Upper lobe of left lung (tissue), 6 donors: Measurements from ENCODE around the gene ZBTB22. TPM values are rescaled to one million over a fixed set of nuclear protein-coding genes. Genes with fewer than 3 reads are reported as not detected.
"Not testable (repeated sequence)": the region's sequence is repeated elsewhere in the genome, so short reads cannot be mapped to it uniquely, and the experiment has no call there.

Experiments
- ATAC-seq, 2 donors: fragments of 200-7000 bp; cut with Tn5 transposase; one replicate each; pipeline ENCODE4 v1.9.1; 2022; ENCODE audit warnings: mild to moderate bottlenecking in 2 of 2, moderate library complexity in 2 of 2; ENCODE audit not compliant: low FRiP score in 2 of 2
- DNase-seq, 2 donors: peaks; one replicate each; pipeline ENCODE4 v3.0.0-alpha.2; 2019 to 2020
- H3K27ac ChIP-seq, 4 donors: fragments of 200-600 bp; sonication (generic); one replicate each; pipeline ENCODE4 v1.5.1; 2016 to 2019
- H3K27me3 ChIP-seq, 4 donors: fragments of 200-600 bp; sonication (generic); one replicate each; pipeline ENCODE4 v1.5.1; 2017 to 2019
- H3K36me3 ChIP-seq, 4 donors: fragments of 200-600 bp; sonication (generic); one replicate each; pipeline ENCODE4 v1.5.1; 2016 to 2019
- H3K4me1 ChIP-seq, 4 donors: fragments of 200-600 bp; sonication (generic); one replicate each; pipeline ENCODE4 v1.5.1; 2018 to 2019
- H3K4me3 ChIP-seq, 4 donors: fragments of 200-600 bp; sonication (generic); one replicate each; pipeline ENCODE4 v1.5.1; 2017 to 2019; ENCODE audit warnings: mild to moderate bottlenecking in 2 of 4, moderate library complexity in 1 of 4
- H3K9me3 ChIP-seq, 4 donors: fragments of 200-600 bp; sonication (generic); one replicate each; pipeline ENCODE4 v1.5.1; 2018 to 2019
- CTCF ChIP-seq, 6 experiments: fragments of 450-650 bp in 4 of 6; fragments of 200-600 bp in 2 of 6; sonication (generic) in 2 of 6; IDR thresholded peaks; one replicate each; pipeline ENCODE4 v1.5.1; 2016 to 2019; ENCODE audit warnings: antibody characterized with exemption in 6 of 6
- EP300 ChIP-seq, 4 donors: sonication (generic); formaldehyde crosslinking; IDR thresholded peaks; one replicate each; pipeline ENCODE4 v1.5.1; 2017; ENCODE audit warnings: antibody characterized with exemption in 4 of 4, control low read depth in 2 of 4
- POLR2A ChIP-seq, 4 donors: fragments of 450-650 bp; IDR thresholded peaks; one replicate each; pipeline ENCODE4 v1.5.1; 2016 to 2017; ENCODE audit warnings: antibody characterized with exemption in 4 of 4, mild to moderate bottlenecking in 2 of 4
- POLR2AphosphoS5 ChIP-seq, 2 donors: sonication (generic); formaldehyde crosslinking; IDR thresholded peaks; one replicate each; pipeline ENCODE4 v1.5.1; 2017; ENCODE audit warnings: antibody characterized with exemption in 2 of 2
- WGBS, 2 donors: methylation state at CpG; one replicate each; pipeline ENCODE4 v1.1.5; 2017 to 2018; 5-methylcytosine and 5-hydroxymethylcytosine counted together
- total RNA-seq, 6 donors: library from RNA; depleted of rRNA in 4 of 6; stranded (reverse); fragments of >200 nt in 4 of 6; gene quantifications; one replicate each; pipeline versions ENCODE4 v1.1.0 to v1.2.1, GENCODE V29; 2016 to 2021
- donor health status: DM: no; HTN: no; CAD: no; lungs with moderate emphysema.
- donor health status: DM: no; HTN: yes; CAD: no; lungs with severe emphysema.

ZBTB22 gene
- total RNA-seq, 6 donors from 2014 or later, result 24.2 to 32.5 (median 28.2) TPM

GRCh38 chr6:33343953-33344611 is 26.5 kb upstream of the ZBTB22 start:
- Histone ChIP-seq H3K4me3 (peak overlapping the region in 1 of 4 donors; percentile 18), H3K4me1 (peaks cover 10 to 26% (median 16%) of the 10 kb centered on the region in 4 donors), H3K27ac (peak overlapping the region; percentile 35 to 82 (median 76)), H3K9me3 (no peaks in the 10 kb centered on the region), H3K27me3 (no peaks in the 10 kb centered on the region), H3K36me3 (no peaks in the 10 kb centered on the region)
- WGBS, 2 donors, result 41 to 48% methylated on average over 6 of the region's 6 CpGs
- DNase-seq, result no peak
- TF ChIP-seq CTCF (IDR thresholded peaks at IDR 0.05), result no peak
- TF ChIP-seq EP300 (IDR thresholded peaks at IDR 0.05), result no peak
- no peak for TF ChIP-seq POLR2A (IDR thresholded peaks at IDR 0.05)
- TF ChIP-seq POLR2AphosphoS5 (IDR thresholded peaks at IDR 0.05), result no peak
- peak; percentile 6 to 38 for ATAC-seq

- H3K4me3 ChIP-seq, H3K9me3 ChIP-seq, DNase-seq, H3K27me3 ChIP-seq, ATAC-seq, H3K36me3 ChIP-seq: not testable (repeated sequence)
- H3K27ac ChIP-seq, result peak overlapping the region; percentile 29 to 67 (median 48)
- 81 to 87% methylated on average over 7 of the region's 7 CpGs for WGBS, 2 donors
- H3K4me1 ChIP-seq, result peaks cover 10 to 26% (median 16%) of the 10 kb centered on the region in 4 donors
These were observed 26.0 kb upstream of the ZBTB22 start for GRCh38 chr6:33343606-33343952.

GRCh38 chr6:33339193-33339592 is 21.6 kb upstream of the ZBTB22 start:
- Histone ChIP-seq H3K27ac (no peak overlapping the region), H3K4me3 (no peak overlapping the region), H3K4me1 (peaks cover 3 to 8% (median 7%) of the 10 kb centered on the region in 4 donors), H3K36me3 (no peaks in the 10 kb centered on the region), H3K27me3 (no peaks in the 10 kb centered on the region), H3K9me3 (no peaks in the 10 kb centered on the region)
- ATAC-seq (no peak), DNase-seq (no peak)
- no peak for TF ChIP-seq POLR2AphosphoS5 (IDR thresholded peaks at IDR 0.05)
- TF ChIP-seq POLR2A (IDR thresholded peaks at IDR 0.05), result no peak
- no peak for TF ChIP-seq CTCF (IDR thresholded peaks at IDR 0.05)
- no peak for TF ChIP-seq EP300 (IDR thresholded peaks at IDR 0.05)
- 78% methylated on average over 6 of the region's 6 CpGs for WGBS, 2 donors

GRCh38 chr6:33336495-33336894 is 19.0 kb upstream of the ZBTB22 start:
- Histone ChIP-seq H3K9me3 (no peaks in the 10 kb centered on the region), H3K4me3 (no peak overlapping the region), H3K27ac (no peak overlapping the region), H3K4me1 (no peaks in the 10 kb centered on the region), H3K27me3 (no peaks in the 10 kb centered on the region), H3K36me3 (no peaks in the 10 kb centered on the region)
- no peak for DNase-seq
- no peak for TF ChIP-seq CTCF (IDR thresholded peaks at IDR 0.05)
- no peak for TF ChIP-seq EP300 (IDR thresholded peaks at IDR 0.05)
- no peak for TF ChIP-seq POLR2AphosphoS5 (IDR thresholded peaks at IDR 0.05)
- TF ChIP-seq POLR2A (IDR thresholded peaks at IDR 0.05), result no peak
- 83 to 100% methylated on average over 2 of the region's 3 CpGs for WGBS, 2 donors
- no peak for ATAC-seq

- ATAC-seq, result no peak
- Histone ChIP-seq H3K4me1 (no peaks in the 10 kb centered on the region), H3K27me3 (no peaks in the 10 kb centered on the region), H3K27ac (no peak overlapping the region), H3K36me3 (no peaks in the 10 kb centered on the region), H3K9me3 (no peaks in the 10 kb centered on the region), H3K4me3 (no peak overlapping the region)
- 86 to 93% methylated on average over 4 of the region's 4 CpGs for WGBS, 2 donors
- DNase-seq, result no peak
- TF ChIP-seq CTCF (IDR thresholded peaks at IDR 0.05), result no peak
- TF ChIP-seq POLR2A (IDR thresholded peaks at IDR 0.05), result no peak
- TF ChIP-seq POLR2AphosphoS5 (IDR thresholded peaks at IDR 0.05), result no peak
- TF ChIP-seq EP300 (IDR thresholded peaks at IDR 0.05), result no peak
These were observed 18.4 kb upstream of the ZBTB22 start for GRCh38 chr6:33335916-33336315.
